BLaER1 (cell line): ENCODE data around the gene NDUFS7.

Source experiments
- H3K27ac ChIP-seq: shearing (Covaris generic); formaldehyde crosslinking; 2 replicates; pipeline ENCODE4 v1.8.1; 2022
- H3K27me3 ChIP-seq: shearing (Covaris generic); formaldehyde crosslinking; 2 replicates; pipeline ENCODE4 v1.8.1; 2022
- H3K36me3 ChIP-seq: shearing (Covaris generic); formaldehyde crosslinking; 2 replicates; pipeline ENCODE4 v1.8.1; 2022
- H3K4me1 ChIP-seq: shearing (Covaris generic); formaldehyde crosslinking; 2 replicates; pipeline ENCODE4 v1.8.1; 2022
- H3K4me2 ChIP-seq: shearing (Covaris generic); formaldehyde crosslinking; 2 replicates; pipeline ENCODE4 v1.8.1; 2022
- H3K4me3 ChIP-seq: shearing (Covaris generic); formaldehyde crosslinking; 2 replicates; pipeline ENCODE4 v1.8.1; 2022
- H3K9ac ChIP-seq: shearing (Covaris generic); formaldehyde crosslinking; 2 replicates; pipeline ENCODE4 v1.8.1; 2022
- H3K9me3 ChIP-seq: shearing (Covaris generic); formaldehyde crosslinking; 2 replicates; pipeline ENCODE4 v1.8.1; 2022
- H4K20me1 ChIP-seq: shearing (Covaris generic); formaldehyde crosslinking; 2 replicates; pipeline ENCODE4 v1.8.1; 2022
- Cebpa-rat ChIP-seq: shearing (Covaris generic); IDR thresholded peaks from 2 replicates; pipeline ENCODE4 v1.8.1; 2022

Gene NDUFS7

DNA sequence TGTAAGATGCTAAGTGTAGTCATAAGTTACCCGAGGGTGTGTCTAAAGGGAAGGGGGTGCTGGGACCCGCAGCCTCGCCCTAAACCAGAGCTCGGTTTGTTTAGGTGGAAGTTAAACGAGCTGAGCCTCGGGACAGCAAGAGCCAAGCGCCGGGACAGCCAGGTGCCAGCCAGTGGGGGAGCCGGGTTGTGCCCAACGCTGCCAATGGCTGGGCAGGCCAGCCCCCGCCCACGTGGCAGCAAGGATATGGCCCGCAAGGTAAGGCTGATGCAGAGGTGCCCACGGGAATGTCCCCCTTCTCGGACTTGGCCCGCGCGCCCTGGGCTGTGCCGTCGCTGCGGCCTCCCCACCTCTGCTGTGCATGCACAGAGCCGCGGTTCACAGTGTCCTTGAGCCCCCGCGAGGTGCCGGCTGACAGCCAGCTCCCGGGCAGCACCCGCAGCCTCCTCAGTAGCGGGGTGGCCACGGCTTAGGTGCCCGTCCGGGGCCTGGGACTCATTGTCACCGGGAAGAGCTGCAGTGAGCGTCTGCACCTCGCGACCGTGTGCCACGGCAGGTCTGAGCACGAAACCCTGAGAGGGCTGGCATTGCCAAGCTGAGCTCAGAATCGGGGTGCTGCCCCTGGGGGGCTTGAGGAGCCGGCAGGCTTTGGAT is 45.2 kb downstream of the NDUFS7 start:
- H3K9ac ChIP-seq, result peak overlapping the region; percentile 63; the same call in 1 of the 2 replicates
- peak overlapping the region; percentile 94 for H3K4me2 ChIP-seq
- peak overlapping the region; percentile 58 for H3K27ac ChIP-seq
- H3K4me1 ChIP-seq, result peaks cover 63% of the 10 kb centered on the region
- H3K27me3 ChIP-seq, result no peaks in the 10 kb centered on the region
- H3K9me3 ChIP-seq, result no peaks in the 10 kb centered on the region
- H3K4me3 ChIP-seq, result no peak overlapping the region
- peaks cover 99% of the 10 kb centered on the region for H4K20me1 ChIP-seq
- peaks cover 78% of the 10 kb centered on the region for H3K36me3 ChIP-seq
- TF ChIP-seq Cebpa-rat, result no peak

DNA sequence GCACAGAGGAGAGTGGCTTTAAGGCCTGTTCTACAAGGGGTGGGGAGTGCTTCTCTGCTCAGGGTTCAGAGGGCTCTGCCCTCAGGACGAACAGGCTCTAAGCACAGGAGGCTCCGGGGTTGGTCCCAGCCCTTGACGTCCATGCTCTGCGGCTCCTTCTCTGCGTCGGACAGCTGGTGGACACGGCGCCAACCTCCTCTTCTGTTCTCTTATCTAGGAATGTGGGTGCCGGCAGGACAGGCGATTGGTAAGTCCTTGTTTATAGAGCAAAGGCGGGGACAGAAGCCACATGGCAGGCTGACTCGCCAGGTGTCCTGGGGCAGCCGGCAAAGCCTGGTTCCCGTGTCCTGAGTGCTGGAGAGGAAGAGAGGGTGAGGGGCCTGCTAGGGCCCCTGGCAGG is 46.0 kb downstream of the NDUFS7 start:
- Histone ChIP-seq H3K4me3 (no peak overlapping the region), H3K4me2 (peak overlapping the region; percentile 94; the same call in 1 of the 2 replicates), H3K9me3 (no peaks in the 10 kb centered on the region), H3K4me1 (peaks cover 58% of the 10 kb centered on the region), H4K20me1 (peaks cover 99% of the 10 kb centered on the region), H3K27me3 (no peaks in the 10 kb centered on the region), H3K9ac (peak overlapping the region; percentile 43; the same call in 1 of the 2 replicates), H3K27ac (peak overlapping the region; percentile 58), H3K36me3 (peaks cover 80% of the 10 kb centered on the region)
- no peak for TF ChIP-seq Cebpa-rat

DNA sequence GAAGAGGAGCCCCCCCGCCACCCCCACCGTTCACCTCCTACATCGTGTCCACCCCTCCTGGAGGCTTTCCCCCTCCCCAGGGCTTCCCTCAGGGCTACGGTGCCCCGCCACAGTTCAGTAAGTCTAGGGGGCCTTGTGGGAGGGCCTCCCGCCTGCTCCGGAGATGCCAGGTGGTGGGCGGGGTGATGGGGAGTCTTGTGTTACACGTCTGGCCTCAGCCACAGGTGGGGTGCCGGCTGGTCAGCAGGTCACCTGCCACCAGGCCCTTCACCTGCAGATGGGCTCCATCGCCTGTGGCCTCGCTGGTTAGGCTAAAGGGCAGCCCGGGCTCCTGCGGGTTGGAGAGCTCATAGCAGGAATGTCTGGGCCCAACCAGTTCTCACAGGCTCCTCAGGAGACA is 46.5 kb downstream of the NDUFS7 start:
- H3K27ac ChIP-seq, result no peak overlapping the region
- peaks cover 79% of the 10 kb centered on the region for H3K36me3 ChIP-seq
- TF ChIP-seq Cebpa-rat, result no peak
- H3K4me2 ChIP-seq, result no peak overlapping the region
- no peak overlapping the region for H3K4me3 ChIP-seq
- H4K20me1 ChIP-seq, result peaks cover 99% of the 10 kb centered on the region
- H3K27me3 ChIP-seq, result no peaks in the 10 kb centered on the region
- H3K4me1 ChIP-seq, result peaks cover 53% of the 10 kb centered on the region
- H3K9ac ChIP-seq, result 0 out of 2 replicates have a peak overlapping the region, but pooled peaks have one; percentile 43
- no peaks in the 10 kb centered on the region for H3K9me3 ChIP-seq

DNA sequence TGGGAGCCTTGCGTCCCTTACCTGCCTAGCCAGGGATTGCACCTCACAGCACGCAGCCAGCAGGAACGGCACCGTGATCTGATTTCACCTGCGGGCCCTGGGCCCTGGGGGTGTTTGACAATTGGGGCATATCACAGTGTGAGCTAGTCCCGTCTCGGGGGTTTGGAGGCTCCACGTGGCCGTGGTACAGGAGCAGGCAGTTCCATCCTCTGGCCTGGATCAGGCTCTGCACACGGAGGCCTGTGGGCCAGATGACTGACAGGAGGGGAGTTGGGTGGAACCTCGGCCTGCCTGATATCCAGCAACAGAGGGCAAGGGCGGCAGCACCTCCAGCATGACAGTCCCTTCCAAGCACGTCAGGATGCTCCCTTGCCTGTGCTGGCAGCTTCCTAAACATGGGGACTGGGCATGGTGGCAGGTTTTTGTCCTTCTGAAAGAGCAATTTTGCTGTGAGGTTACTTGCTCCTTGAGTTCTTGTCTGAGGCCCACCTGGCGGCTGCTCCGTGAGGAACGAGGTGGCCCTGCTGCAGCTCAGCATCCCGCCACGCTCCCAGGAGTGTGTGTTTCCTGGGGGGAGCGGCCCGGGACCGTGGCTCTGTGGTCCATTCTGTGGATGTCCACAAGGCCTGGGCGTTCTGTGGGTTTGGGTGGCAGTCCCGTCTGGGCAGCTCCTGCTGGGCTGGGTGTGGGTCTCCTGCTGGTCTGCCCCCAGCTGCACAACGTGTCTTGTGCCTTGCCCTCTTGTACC is 48.2 kb downstream of the NDUFS7 start:
- H3K27me3 ChIP-seq, result no peaks in the 10 kb centered on the region
- no peaks in the 10 kb centered on the region for H3K9me3 ChIP-seq
- no peak overlapping the region for H3K4me2 ChIP-seq
- H3K9ac ChIP-seq, result no peak overlapping the region
- no peak overlapping the region for H3K27ac ChIP-seq
- no peak overlapping the region for H3K4me3 ChIP-seq
- peaks cover 77% of the 10 kb centered on the region for H3K36me3 ChIP-seq
- peaks cover 50% of the 10 kb centered on the region for H3K4me1 ChIP-seq
- peaks cover 99% of the 10 kb centered on the region for H4K20me1 ChIP-seq
- no peak for TF ChIP-seq Cebpa-rat

DNA sequence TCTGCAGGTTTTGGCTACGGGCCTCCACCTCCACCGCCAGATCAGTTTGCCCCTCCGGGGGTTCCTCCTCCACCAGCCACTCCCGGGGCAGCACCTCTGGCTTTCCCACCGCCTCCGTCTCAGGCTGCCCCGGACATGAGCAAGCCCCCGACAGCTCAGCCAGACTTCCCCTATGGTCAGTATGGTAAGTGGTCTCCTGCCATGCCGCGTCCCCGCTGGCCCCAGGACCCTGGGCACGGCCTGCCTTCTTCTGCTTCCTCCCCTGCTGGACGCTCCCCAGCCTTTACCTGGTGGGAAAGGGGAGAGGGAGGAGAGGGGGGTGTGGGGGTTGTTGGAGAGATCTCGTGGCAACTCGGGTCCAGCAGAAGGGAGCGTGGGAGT is 48.8 kb downstream of the NDUFS7 start:
- Histone ChIP-seq H3K36me3 (peaks cover 77% of the 10 kb centered on the region), H3K9me3 (no peaks in the 10 kb centered on the region), H3K4me1 (peaks cover 50% of the 10 kb centered on the region), H3K4me2 (no peak overlapping the region), H3K27me3 (no peaks in the 10 kb centered on the region), H4K20me1 (peaks cover 99% of the 10 kb centered on the region), H3K9ac (no peak overlapping the region), H3K4me3 (no peak overlapping the region), H3K27ac (no peak overlapping the region)
- TF ChIP-seq Cebpa-rat, result no peak

DNA sequence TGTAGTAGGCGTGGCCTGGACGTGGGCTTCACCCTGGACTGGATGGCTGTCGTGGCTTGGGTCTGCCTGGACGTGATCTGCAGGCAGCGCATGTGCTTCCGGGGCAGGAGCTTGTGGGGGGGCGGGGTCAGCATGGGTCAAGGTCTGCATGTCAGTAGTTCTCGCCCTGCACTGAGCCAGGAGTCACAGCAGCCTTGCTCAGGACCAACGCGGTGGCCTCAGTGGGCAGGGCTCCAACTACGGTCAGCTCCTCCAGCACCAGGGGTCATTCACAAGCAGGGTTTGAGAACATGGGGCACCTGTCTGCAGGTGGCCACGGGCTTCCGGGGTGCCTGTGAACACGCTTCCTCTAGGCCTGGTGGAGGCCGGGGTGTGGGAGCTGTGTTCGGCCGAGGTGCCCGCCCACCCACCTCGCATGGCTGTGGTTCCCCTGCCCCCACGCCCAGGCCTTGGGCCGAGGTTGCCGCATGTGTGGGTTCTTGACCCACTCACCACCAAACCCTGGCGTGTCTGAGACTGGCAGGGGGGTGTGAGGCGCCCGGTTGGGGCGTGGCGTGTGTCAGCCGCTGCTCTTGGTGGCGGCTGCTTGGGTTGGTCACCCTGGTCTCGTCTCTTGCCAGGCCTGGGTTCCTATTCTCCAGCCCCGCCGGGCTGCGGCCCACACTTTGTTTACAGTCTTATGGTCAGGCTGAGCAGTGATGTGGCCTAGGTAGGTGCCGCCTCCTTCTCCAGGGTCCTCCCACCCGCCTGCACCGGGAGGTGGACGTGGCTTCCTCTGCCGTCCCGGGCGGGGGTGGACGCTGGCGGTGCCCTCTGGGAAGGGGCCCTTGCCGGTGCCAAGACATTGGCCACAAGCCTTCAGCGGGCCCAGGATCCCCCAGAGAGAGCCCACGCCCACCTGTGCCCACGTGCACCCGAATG is 49.7 kb downstream of the NDUFS7 start:
- H3K9ac ChIP-seq, result no peak overlapping the region
- H3K4me1 ChIP-seq, result peaks cover 46% of the 10 kb centered on the region
- peaks cover 74% of the 10 kb centered on the region for H3K36me3 ChIP-seq
- H3K9me3 ChIP-seq, result no peaks in the 10 kb centered on the region
- no peak overlapping the region for H3K4me3 ChIP-seq
- H3K27me3 ChIP-seq, result no peaks in the 10 kb centered on the region
- no peak for TF ChIP-seq Cebpa-rat
- no peak overlapping the region for H3K27ac ChIP-seq
- H3K4me2 ChIP-seq, result no peak overlapping the region
- H4K20me1 ChIP-seq, result peaks cover 92% of the 10 kb centered on the region

DNA sequence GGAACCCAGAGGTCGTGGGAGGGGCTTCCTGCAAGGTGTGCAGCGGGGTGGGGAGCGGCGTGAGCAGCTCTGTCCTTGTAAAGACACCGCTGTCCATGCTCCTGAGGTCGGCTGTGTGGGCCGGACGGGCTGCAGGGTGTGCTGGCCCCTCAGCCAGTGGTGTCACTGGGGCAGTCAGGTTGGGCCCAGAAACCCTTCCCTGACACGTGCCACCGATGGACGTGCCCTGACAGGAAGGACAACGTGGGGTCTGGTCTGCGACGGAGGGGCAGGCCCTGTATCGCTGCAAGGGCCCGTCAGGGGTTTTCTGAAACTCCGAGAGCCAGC is 50.3 kb downstream of the NDUFS7 start:
- Histone ChIP-seq H3K9me3 (no peaks in the 10 kb centered on the region), H3K36me3 (peaks cover 68% of the 10 kb centered on the region), H3K27ac (no peak overlapping the region; the same call in 1 of the 2 replicates), H4K20me1 (peaks cover 92% of the 10 kb centered on the region), H3K4me3 (no peak overlapping the region), H3K9ac (no peak overlapping the region), H3K4me2 (no peak overlapping the region), H3K4me1 (peaks cover 40% of the 10 kb centered on the region), H3K27me3 (no peaks in the 10 kb centered on the region)
- no peak for TF ChIP-seq Cebpa-rat

DNA sequence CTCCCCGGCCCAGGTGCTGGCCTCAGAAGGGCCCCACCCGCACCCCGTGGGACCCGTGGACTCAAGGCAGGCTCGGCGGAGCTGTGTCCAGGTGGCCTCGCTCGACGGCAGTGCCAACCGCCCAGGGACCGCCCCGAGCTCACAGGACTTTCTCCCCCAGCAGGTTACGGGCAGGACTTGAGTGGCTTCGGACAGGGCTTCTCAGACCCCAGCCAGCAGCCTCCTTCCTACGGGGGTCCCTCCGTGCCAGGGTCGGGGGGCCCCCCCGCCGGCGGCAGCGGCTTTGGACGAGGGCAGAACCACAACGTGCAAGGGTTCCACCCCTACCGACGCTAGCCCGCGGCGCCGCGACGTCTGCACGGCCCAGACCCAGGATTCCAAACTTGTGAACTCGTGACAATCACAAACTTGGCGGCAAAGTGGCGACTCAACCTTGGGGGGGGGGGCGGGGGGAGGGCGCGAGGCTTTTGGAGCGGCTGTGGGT is 50.9 kb downstream of the NDUFS7 start:
- Histone ChIP-seq H3K4me1 (peaks cover 38% of the 10 kb centered on the region), H3K4me2 (no peak overlapping the region), H4K20me1 (peaks cover 92% of the 10 kb centered on the region), H3K9ac (no peak overlapping the region), H3K27ac (no peak overlapping the region; the same call in 1 of the 2 replicates), H3K27me3 (no peaks in the 10 kb centered on the region), H3K9me3 (no peaks in the 10 kb centered on the region), H3K4me3 (no peak overlapping the region), H3K36me3 (peaks cover 66% of the 10 kb centered on the region)
- no peak for TF ChIP-seq Cebpa-rat

DNA sequence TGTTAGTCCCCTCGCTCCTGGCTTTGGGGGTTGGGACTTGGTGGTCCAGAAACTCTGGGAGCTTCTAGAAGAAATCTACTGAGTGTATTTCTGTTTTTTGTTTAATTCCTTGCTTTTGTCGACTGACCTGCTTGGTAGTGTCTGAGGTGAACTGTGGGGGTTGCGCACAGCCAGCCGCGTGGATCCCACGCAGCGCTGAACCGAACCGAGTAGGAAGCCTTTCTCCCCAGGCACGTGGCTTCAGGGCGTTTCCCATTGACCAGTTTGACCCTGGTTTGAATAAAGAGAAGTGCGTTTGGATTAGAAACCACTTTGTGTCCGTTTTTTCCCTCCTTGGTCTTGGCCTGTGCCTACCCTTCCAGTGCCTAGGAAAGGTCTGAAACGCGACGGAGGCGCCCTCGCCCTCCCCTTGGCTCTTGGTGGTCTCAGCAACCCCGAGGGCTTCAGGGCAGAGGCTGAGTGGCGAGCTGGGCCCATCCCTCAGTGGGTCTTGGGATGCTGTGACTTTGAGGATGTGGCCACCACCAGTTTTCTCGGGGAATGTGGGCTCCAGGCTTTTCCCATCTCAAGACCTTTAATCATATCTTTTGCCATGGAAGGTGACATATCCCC is 51.8 kb downstream of the NDUFS7 start:
- H3K4me2 ChIP-seq, result no peak overlapping the region
- H4K20me1 ChIP-seq, result peaks cover 92% of the 10 kb centered on the region
- no peak for TF ChIP-seq Cebpa-rat
- no peak overlapping the region for H3K9ac ChIP-seq
- no peak overlapping the region for H3K27ac ChIP-seq
- peaks cover 66% of the 10 kb centered on the region for H3K36me3 ChIP-seq
- H3K4me3 ChIP-seq, result no peak overlapping the region
- H3K4me1 ChIP-seq, result peaks cover 42% of the 10 kb centered on the region
- no peaks in the 10 kb centered on the region for H3K27me3 ChIP-seq
- H3K9me3 ChIP-seq, result no peaks in the 10 kb centered on the region
